HEK293 (cell line): ENCODE results near the gene FRMD8.

ENCODE experiments used
- ATF2 ChIP-seq: fragments of 450-650 bp; formaldehyde crosslinking; IDR thresholded peaks from 2 replicates; pipeline ENCODE4 v1.5.1; 2016; ENCODE audit warnings: missing biosample characterization, missing genetic modification characterization, low read depth
- CTCF ChIP-seq: fragments of 450-650 bp; formaldehyde crosslinking; IDR thresholded peaks from 2 replicates; pipeline ENCODE4 v1.5.1; 2016; ENCODE audit warnings: missing biosample characterization, missing genetic modification characterization
- GFI1B ChIP-seq: fragments of 450-650 bp; formaldehyde crosslinking; IDR thresholded peaks from 2 replicates; pipeline ENCODE4 v1.5.1; 2016; ENCODE audit warnings: missing biosample characterization, missing genetic modification characterization
- HOXA7 ChIP-seq: sonication (generic); formaldehyde crosslinking; IDR thresholded peaks from 2 replicates; pipeline ENCODE4 v1.8.1; 2022; ENCODE audit warnings: missing genetic modification reagents, borderline replicate concordance
- MYNN ChIP-seq: fragments of 450-650 bp; formaldehyde crosslinking; IDR thresholded peaks from 2 replicates; pipeline ENCODE4 v1.5.1; 2016; ENCODE audit warnings: missing biosample characterization, missing genetic modification characterization, borderline replicate concordance
- PBX3 ChIP-seq: sonication (generic); formaldehyde crosslinking; IDR thresholded peaks from 2 replicates; pipeline ENCODE4 v1.8.1; 2022; ENCODE audit warnings: mild to moderate bottlenecking, moderate library complexity, missing genetic modification reagents
- SETDB1 ChIP-seq: IDR thresholded peaks from one replicate; pipeline ENCODE4 v1.6.1; 2017; ENCODE audit warnings: mild to moderate bottlenecking, low read length, moderate library complexity, mixed read lengths; ENCODE audit not compliant: insufficient read length
- ZBTB49 ChIP-seq: fragments of 450-650 bp; formaldehyde crosslinking; IDR thresholded peaks from 2 replicates; pipeline ENCODE4 v1.5.1; 2016; ENCODE audit warnings: missing biosample characterization, missing genetic modification characterization, low read depth
- ZBTB7A ChIP-seq: fragments of 450-650 bp; formaldehyde crosslinking; IDR thresholded peaks from 2 replicates; pipeline ENCODE4 v1.5.1; 2016; ENCODE audit warnings: low read depth, missing biosample characterization, missing genetic modification characterization
- ZNF24 ChIP-seq: fragments of 450-650 bp; formaldehyde crosslinking; IDR thresholded peaks from 2 replicates; pipeline ENCODE4 v1.5.1; 2016; ENCODE audit warnings: missing biosample characterization, missing genetic modification characterization

GRCh38 chr11:65433657-65434056 lies 47.2 kb downstream of the FRMD8 start:
- TF ChIP-seq HOXA7 (CRISPR knock-in tag) (no peak), ZBTB49 (tag by site-specific recombination) (no peak), ZBTB7A (tag by site-specific recombination) (no peak), CTCF (no peak), SETDB1 (no peak), ZNF24 (no peak), GFI1B (tag by site-specific recombination) (no peak), ATF2 (tag by site-specific recombination) (no peak), PBX3 (CRISPR knock-in tag) (no peak), MYNN (tag by site-specific recombination) (no peak)
